ENCODE measurements around the gene IL1F10.

- no peak for TF ChIP-seq CTCF (IDR thresholded peaks at IDR 0.05; ENCODE audit: extremely low read depth in 1 of 2, insufficient read depth in 1 of 2, low read depth in 1 of 2, low read length in 2 of 2)
- no peak for TF ChIP-seq EZH2 (IDR thresholded peaks at IDR 0.05; ENCODE audit: borderline replicate concordance, low read depth, low read length, severe bottlenecking)
- TF ChIP-seq POLR2A (IDR thresholded peaks at IDR 0.05; ENCODE audit: low read depth, low read length), result no peak
- TF ChIP-seq JUN (IDR thresholded peaks at IDR 0.05; ENCODE audit: borderline replicate concordance, insufficient read depth, insufficient read length, low read depth), result no peak
- no peak for TF ChIP-seq POLR2AphosphoS5 (IDR thresholded peaks at IDR 0.05; ENCODE audit: insufficient read depth, low read depth, low read length)
Measured at GRCh38 chr2:113072584-113072983, 4.8 kb downstream of the IL1F10 start.

All from endothelial cell of umbilical vein (primary cell).